HepG2 (cell line): ENCODE results near the gene BAZ1A. TPM values are rescaled to one million over a fixed set of nuclear protein-coding genes. Genes with fewer than 3 reads are reported as not detected.

ENCODE experiments used
- ATAC-seq: fragments of 200-7000 bp; cut with Tn5 transposase; 3 replicates; pipeline ENCODE4 v1.9.1; 2020; ENCODE audit warnings: mild to moderate bottlenecking, moderate library complexity
- BruUV-seq: library from RNA; stranded (reverse); fragments of 400-500 nt; replicated peaks from 2 replicates; lab custom pipeline; 2021; lab: Mats Ljungman, UMichigan
- CTCF ChIA-PET: fragments of 300-600 bp; formaldehyde crosslinking; extraction: SDS; loops from one replicate; lab custom pipeline; 2021; ENCODE audit warnings: low total read pairs, inconsistent platforms, low intra/inter-chr PET ratio; lab: Yijun Ruan, JAX
- POLR2A ChIA-PET: fragments of 350-600 bp; sonication (Branson Sonifier 250); formaldehyde crosslinking; loops from one replicate; lab custom pipeline; 2020; ENCODE audit warnings: antibody characterized with exemption, inconsistent platforms; lab: Yijun Ruan, JAX
- DNase-seq: peaks from one replicate; pipeline ENCODE4 v3.0.0-alpha.2; 2015; ENCODE audit warnings: low spot score
- FAIRE-seq: peaks from 3 replicates; lab custom pipeline; 2011; peaks lifted over from hg19 to GRCh38; lab: Jason Lieb, UNC
- H2AFZ ChIP-seq: one replicate; pipeline ENCODE4 v1.6.1; 2011; ENCODE audit warnings: low read length, inconsistent platforms
- H3K27ac ChIP-seq: fragments of 300-600 bp; 3 replicates; pipeline ENCODE4 v1.8.0; 2011; ENCODE audit warnings: mixed run types, mild to moderate bottlenecking, mixed read lengths, low read length, inconsistent platforms; ENCODE audit not compliant: insufficient read depth; ENCODE audit errors: extremely low read length
- H3K27me3 ChIP-seq, 2 experiments: fragments of 200-600 bp in 1 of 2; 2 replicates in 1 of 2; 3 replicates in 1 of 2; pipeline versions ENCODE4 v1.6.0 to v1.8.0; 2011; ENCODE audit warnings: low read length in 2 of 2, mild to moderate bottlenecking in 2 of 2, moderate library complexity in 2 of 2, inconsistent platforms in 1 of 2; ENCODE audit not compliant: insufficient read depth in 2 of 2, control insufficient read depth in 1 of 2
- H3K36me3 ChIP-seq, 2 experiments: fragments of 200-600 bp in 1 of 2; replicated peaks in 1 of 2; 2 replicates in 1 of 2; 3 replicates in 1 of 2; pipeline versions ENCODE4 v1.5.1 to v1.8.0; 2011; ENCODE audit warnings: low read length in 2 of 2, inconsistent platforms in 1 of 2; ENCODE audit not compliant: insufficient read depth in 2 of 2, control insufficient read depth in 1 of 2
- H3K4me1 ChIP-seq: 2 replicates; pipeline ENCODE4 v1.5.1; 2012; ENCODE audit warnings: low read length, inconsistent platforms; ENCODE audit not compliant: insufficient read depth
- H3K4me2 ChIP-seq: 2 replicates; pipeline ENCODE4 v1.6.0; 2011; ENCODE audit warnings: low read depth, low read length, inconsistent platforms
- H3K4me3 ChIP-seq, 3 experiments: fragments of 200-600 bp in 1 of 3; sonication (generic), shearing (Covaris generic) in 1 of 3; replicated peaks in 1 of 3; 2 replicates each; pipeline ENCODE4 v1.5.1; 2011 to 2016; ENCODE audit warnings: low read length in 3 of 3, inconsistent platforms in 2 of 3, low read depth in 2 of 3, mild to moderate bottlenecking in 2 of 3, control low read depth in 1 of 3, mixed read lengths in 1 of 3; ENCODE audit not compliant: insufficient read depth in 1 of 3
- H3K79me2 ChIP-seq: one replicate; pipeline ENCODE4 v1.6.1; 2011; ENCODE audit warnings: low read length, inconsistent platforms; ENCODE audit not compliant: insufficient read depth
- H3K9ac ChIP-seq: 2 replicates; pipeline ENCODE4 v1.6.0; 2011; ENCODE audit warnings: mild to moderate bottlenecking, low read depth, low read length, inconsistent platforms; ENCODE audit not compliant: insufficient read depth
- H3K9me3 ChIP-seq: 2 replicates; pipeline ENCODE4 v1.5.1; 2012; ENCODE audit warnings: mild to moderate bottlenecking, low read length
- H4K20me1 ChIP-seq: 2 replicates; pipeline ENCODE4 v1.6.0; 2011; ENCODE audit warnings: inconsistent platforms, mild to moderate bottlenecking, low read length, moderate library complexity; ENCODE audit not compliant: insufficient read depth
- GFI1 ChIP-seq: sonication (generic); formaldehyde crosslinking; IDR thresholded peaks from 2 replicates; pipeline ENCODE4 v1.5.0; 2020; ENCODE audit warnings: missing genetic modification reagents, mild to moderate bottlenecking, borderline replicate concordance
- HDAC1 ChIP-seq: sonication (generic); formaldehyde crosslinking; IDR thresholded peaks from 2 replicates; pipeline ENCODE4 v1.5.1; 2020; ENCODE audit warnings: mild to moderate bottlenecking, missing genetic modification reagents
- KAT2B ChIP-seq: fragments of 150-350 bp; IDR thresholded peaks from 2 replicates; pipeline ENCODE4 v1.6.1; 2014; ENCODE audit warnings: low read depth, low read length, borderline replicate concordance
- MATR3 ChIP-seq: sonication (generic); formaldehyde crosslinking; IDR thresholded peaks from 2 replicates; pipeline ENCODE4 v1.4.0; 2020; ENCODE audit warnings: missing genetic modification reagents
- RBM39 ChIP-seq: fragments of 200-400 bp; formaldehyde crosslinking; IDR thresholded peaks from one replicate; pipeline ENCODE4 v1.6.1; 2018; ENCODE audit warnings: antibody characterized with exemption, mild to moderate bottlenecking, low read depth, low read length; ENCODE audit not compliant: poor library complexity, severe bottlenecking
- TBL1XR1 ChIP-seq: fragments of 150-350 bp; IDR thresholded peaks from 2 replicates; pipeline ENCODE4 v1.6.1; 2014; ENCODE audit warnings: borderline replicate concordance, low read length; ENCODE audit not compliant: partially characterized antibody
- U2AF2 ChIP-seq: fragments of 200-400 bp; formaldehyde crosslinking; IDR thresholded peaks from 2 replicates; pipeline ENCODE4 v1.6.1; 2017; ENCODE audit warnings: low read depth, mild to moderate bottlenecking, low read length
- ZKSCAN1 ChIP-seq: fragments of 150-350 bp; IDR thresholded peaks from 2 replicates; pipeline ENCODE4 v1.6.1; 2014; ENCODE audit warnings: low read length
- ZNF263 ChIP-seq: sonication (generic); formaldehyde crosslinking; IDR thresholded peaks from 2 replicates; pipeline ENCODE4 v1.4.0; 2020; ENCODE audit warnings: missing genetic modification reagents
- ZNF562 ChIP-seq: sonication (generic); formaldehyde crosslinking; IDR thresholded peaks from 2 replicates; pipeline ENCODE4 v1.8.0; 2022; ENCODE audit warnings: missing genetic modification reagents, borderline replicate concordance
- WGBS: methylation state at CpG from one replicate; pipeline ENCODE4 v1.1.6; 2017; ENCODE audit warnings: low lambda C conversion rate; 5-methylcytosine and 5-hydroxymethylcytosine counted together
- in situ Hi-C: cut with HindIII; loops from 2 replicates; pipeline ENCODE4 v1.10.0; 2017; ENCODE audit warnings: low pct_unique_long_range_greater_than_20kb; ENCODE audit not compliant: extremely low pct_ligation_motif_present
- intact Hi-C: fragments of 100-400 bp; cut with micrococcal nuclease; formaldehyde crosslinking; loops from one replicate; pipeline ENCODE4 v1.10.0; 2022; ENCODE audit not compliant: unreplicated experiment
- polyA plus RNA-seq, 8 experiments: library from polyadenylated mRNA; depleted of rRNA in 3 of 8; stranded (reverse) in 7 of 8; unstranded in 1 of 8; fragments of >200 nt; fragmentation: Illumina TruSeq in 4 of 8; extraction: Trizol in 4 of 8; gene quantifications; 2 replicates each; pipeline versions ENCODE4 v1.2.1 to v1.2.3, GENCODE V29; 2011 to 2016; ENCODE audit warnings: low read depth in 4 of 8, missing spikeins in 1 of 8, mixed read lengths in 1 of 8; ENCODE audit not compliant: insufficient read depth in 1 of 8
- total RNA-seq, 5 experiments: library from RNA; depleted of rRNA; stranded (reverse); fragments of >200 nt; fragmentation: Illumina TruSeq; extraction: Trizol; gene quantifications; 2 replicates each; pipeline ENCODE4 v1.2.3, GENCODE V29; 2016; ENCODE audit warnings: low read depth in 1 of 5
- TF ChIP-seq, protein P1 (sequence below): sonication (generic); formaldehyde crosslinking; IDR thresholded peaks from 2 replicates; pipeline ENCODE4 v1.4.0; 2020; ENCODE audit warnings: missing genetic modification reagents, borderline replicate concordance
- TF ChIP-seq, protein P2 (sequence below), 2 experiments: fragments of 450-650 bp in 1 of 2; sonication (generic) in 1 of 2; formaldehyde crosslinking in 1 of 2; IDR thresholded peaks; 2 replicates each; pipeline versions ENCODE4 v1.6.1 to v1.8.0; 2016 to 2022; ENCODE audit warnings: antibody characterized with exemption in 1 of 2, mild to moderate bottlenecking in 1 of 2, missing genetic modification reagents in 1 of 2

The BAZ1A gene
- total and polyA plus RNA-seq, 2 of the 13 experiments (the other 11 are each of a cell fraction or from before 2014, with no cell fraction given): 20.9 to 56.8 TPM

DNA sequence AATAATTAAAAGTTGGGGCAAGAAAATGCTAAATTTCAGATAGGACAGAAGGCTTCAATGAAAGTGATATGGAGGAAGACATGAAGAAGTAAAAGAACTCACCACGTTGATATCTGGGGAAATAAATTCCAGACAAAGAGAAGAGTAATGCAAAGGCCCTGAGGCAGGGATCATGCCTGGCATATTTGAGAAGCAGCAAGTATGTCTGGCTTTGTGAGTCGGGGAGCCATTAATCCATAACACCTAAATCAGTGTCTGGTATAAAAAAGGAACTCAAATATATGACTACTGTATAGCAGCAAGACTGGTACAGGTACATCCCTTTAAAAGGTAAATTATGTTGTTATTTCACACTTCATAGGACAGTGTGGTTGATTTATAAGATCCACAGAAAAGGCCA lies 16.4 kb downstream of the BAZ1A start:
- H3K9ac ChIP-seq: no peak overlapping the region
- no peak overlapping the region for H3K4me3 ChIP-seq
- TF ChIP-seq KAT2B (no peak), TBL1XR1 (no peak), GFI1 (no peak), U2AF2 (no peak), ZNF562 (CRISPR knock-in tag) (no peak), MATR3 (CRISPR knock-in tag) (no peak), HDAC1 (CRISPR knock-in tag) (no peak), ZNF263 (no peak), RBM39 (no peak), ZKSCAN1 (no peak)
- TF ChIP-seq, protein P1, sequence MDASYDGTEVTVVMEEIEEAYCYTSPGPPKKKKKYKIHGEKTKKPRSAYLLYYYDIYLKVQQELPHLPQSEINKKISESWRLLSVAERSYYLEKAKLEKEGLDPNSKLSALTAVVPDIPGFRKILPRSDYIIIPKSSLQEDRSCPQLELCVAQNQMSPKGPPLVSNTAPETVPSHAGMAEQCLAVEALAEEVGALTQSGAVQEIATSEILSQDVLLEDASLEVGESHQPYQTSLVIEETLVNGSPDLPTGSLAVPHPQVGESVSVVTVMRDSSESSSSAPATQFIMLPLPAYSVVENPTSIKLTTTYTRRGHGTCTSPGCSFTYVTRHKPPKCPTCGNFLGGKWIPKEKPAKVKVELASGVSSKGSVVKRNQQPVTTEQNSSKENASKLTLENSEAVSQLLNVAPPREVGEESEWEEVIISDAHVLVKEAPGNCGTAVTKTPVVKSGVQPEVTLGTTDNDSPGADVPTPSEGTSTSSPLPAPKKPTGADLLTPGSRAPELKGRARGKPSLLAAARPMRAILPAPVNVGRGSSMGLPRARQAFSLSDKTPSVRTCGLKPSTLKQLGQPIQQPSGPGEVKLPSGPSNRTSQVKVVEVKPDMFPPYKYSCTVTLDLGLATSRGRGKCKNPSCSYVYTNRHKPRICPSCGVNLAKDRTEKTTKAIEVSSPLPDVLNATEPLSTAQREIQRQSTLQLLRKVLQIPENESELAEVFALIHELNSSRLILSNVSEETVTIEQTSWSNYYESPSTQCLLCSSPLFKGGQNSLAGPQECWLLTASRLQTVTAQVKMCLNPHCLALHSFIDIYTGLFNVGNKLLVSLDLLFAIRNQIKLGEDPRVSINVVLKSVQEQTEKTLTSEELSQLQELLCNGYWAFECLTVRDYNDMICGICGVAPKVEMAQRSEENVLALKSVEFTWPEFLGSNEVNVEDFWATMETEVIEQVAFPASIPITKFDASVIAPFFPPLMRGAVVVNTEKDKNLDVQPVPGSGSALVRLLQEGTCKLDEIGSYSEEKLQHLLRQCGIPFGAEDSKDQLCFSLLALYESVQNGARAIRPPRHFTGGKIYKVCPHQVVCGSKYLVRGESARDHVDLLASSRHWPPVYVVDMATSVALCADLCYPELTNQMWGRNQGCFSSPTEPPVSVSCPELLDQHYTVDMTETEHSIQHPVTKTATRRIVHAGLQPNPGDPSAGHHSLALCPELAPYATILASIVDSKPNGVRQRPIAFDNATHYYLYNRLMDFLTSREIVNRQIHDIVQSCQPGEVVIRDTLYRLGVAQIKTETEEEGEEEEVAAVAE: no peak
- TF ChIP-seq, protein P2, sequence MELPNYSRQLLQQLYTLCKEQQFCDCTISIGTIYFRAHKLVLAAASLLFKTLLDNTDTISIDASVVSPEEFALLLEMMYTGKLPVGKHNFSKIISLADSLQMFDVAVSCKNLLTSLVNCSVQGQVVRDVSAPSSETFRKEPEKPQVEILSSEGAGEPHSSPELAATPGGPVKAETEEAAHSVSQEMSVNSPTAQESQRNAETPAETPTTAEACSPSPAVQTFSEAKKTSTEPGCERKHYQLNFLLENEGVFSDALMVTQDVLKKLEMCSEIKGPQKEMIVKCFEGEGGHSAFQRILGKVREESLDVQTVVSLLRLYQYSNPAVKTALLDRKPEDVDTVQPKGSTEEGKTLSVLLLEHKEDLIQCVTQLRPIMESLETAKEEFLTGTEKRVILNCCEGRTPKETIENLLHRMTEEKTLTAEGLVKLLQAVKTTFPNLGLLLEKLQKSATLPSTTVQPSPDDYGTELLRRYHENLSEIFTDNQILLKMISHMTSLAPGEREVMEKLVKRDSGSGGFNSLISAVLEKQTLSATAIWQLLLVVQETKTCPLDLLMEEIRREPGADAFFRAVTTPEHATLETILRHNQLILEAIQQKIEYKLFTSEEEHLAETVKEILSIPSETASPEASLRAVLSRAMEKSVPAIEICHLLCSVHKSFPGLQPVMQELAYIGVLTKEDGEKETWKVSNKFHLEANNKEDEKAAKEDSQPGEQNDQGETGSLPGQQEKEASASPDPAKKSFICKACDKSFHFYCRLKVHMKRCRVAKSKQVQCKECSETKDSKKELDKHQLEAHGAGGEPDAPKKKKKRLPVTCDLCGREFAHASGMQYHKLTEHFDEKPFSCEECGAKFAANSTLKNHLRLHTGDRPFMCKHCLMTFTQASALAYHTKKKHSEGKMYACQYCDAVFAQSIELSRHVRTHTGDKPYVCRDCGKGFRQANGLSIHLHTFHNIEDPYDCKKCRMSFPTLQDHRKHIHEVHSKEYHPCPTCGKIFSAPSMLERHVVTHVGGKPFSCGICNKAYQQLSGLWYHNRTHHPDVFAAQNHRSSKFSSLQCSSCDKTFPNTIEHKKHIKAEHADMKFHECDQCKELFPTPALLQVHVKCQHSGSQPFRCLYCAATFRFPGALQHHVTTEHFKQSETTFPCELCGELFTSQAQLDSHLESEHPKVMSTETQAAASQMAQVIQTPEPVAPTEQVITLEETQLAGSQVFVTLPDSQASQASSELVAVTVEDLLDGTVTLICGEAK (IDR thresholded peaks at IDR 0.05): no peak
- TF ChIP-seq, protein P2 (CRISPR knock-in tag; IDR thresholded peaks at IDR 0.05): no peak
- H3K36me3 ChIP-seq: peaks cover 14 to 41% of the 10 kb centered on the region in 2 experiments; a peak in 4 of 5 replicates
- intact Hi-C loops (no loop called here), in situ Hi-C loops (no loop called here)
- H3K27ac ChIP-seq: no peak overlapping the region
- peaks cover 2% of the 10 kb centered on the region for H3K79me2 ChIP-seq
- no peaks in the 10 kb centered on the region for H3K4me1 ChIP-seq
- CTCF ChIA-PET: no interaction called here
- POLR2A ChIA-PET: no interaction called here
- H4K20me1 ChIP-seq: no peaks in the 10 kb centered on the region
- ATAC-seq (no peak), DNase-seq (no peak), FAIRE-seq (no peak)
- 96% methylated on average over 2 of the region's 2 CpGs for WGBS
- H3K27me3 ChIP-seq: no peaks in the 10 kb centered on the region
- BruUV-seq: no TSS peak
- no peak overlapping the region for H2AFZ ChIP-seq
- H3K4me2 ChIP-seq: no peak overlapping the region
- H3K9me3 ChIP-seq: no peaks in the 10 kb centered on the region
